Measurements from ENCODE around the gene OR12D1.

DNA sequence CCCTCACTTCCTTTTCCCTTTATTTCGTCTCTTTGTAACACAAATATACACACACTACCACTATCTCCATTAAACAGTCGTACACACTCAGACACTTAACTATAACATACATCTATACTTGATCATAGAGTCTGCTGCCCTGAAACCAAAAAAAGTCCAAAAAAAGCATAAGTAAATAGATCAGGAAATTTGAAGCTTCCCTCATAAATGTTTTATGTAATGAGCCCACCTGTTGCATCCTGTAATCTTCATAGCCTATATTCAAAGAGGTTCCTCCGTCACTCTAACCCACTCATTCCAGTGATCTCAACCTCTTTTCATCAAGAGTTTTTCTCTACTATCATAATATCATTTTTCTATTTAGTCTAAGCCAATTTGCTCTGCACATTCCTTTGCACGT is 26.2 kb upstream of the OR12D1 start:
- TF ChIP-seq, protein P1, sequence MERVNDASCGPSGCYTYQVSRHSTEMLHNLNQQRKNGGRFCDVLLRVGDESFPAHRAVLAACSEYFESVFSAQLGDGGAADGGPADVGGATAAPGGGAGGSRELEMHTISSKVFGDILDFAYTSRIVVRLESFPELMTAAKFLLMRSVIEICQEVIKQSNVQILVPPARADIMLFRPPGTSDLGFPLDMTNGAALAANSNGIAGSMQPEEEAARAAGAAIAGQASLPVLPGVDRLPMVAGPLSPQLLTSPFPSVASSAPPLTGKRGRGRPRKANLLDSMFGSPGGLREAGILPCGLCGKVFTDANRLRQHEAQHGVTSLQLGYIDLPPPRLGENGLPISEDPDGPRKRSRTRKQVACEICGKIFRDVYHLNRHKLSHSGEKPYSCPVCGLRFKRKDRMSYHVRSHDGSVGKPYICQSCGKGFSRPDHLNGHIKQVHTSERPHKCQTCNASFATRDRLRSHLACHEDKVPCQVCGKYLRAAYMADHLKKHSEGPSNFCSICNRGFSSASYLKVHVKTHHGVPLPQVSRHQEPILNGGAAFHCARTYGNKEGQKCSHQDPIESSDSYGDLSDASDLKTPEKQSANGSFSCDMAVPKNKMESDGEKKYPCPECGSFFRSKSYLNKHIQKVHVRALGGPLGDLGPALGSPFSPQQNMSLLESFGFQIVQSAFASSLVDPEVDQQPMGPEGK (CRISPR knock-in tag; IDR thresholded peaks at IDR 0.05; ENCODE audit: borderline replicate concordance) = no peak
- TF ChIP-seq RARB (CRISPR knock-in tag; IDR thresholded peaks at IDR 0.05) = no peak
- no peak for TF ChIP-seq ISL1 (CRISPR knock-in tag; IDR thresholded peaks at IDR 0.05)
- TF ChIP-seq TCF4 (CRISPR knock-in tag; IDR thresholded peaks at IDR 0.05; ENCODE audit: borderline replicate concordance) = no peak
- TF ChIP-seq ARNTL (CRISPR knock-in tag; IDR thresholded peaks at IDR 0.05; ENCODE audit: borderline replicate concordance, low read depth) = no peak
- no peak for TF ChIP-seq PPARA (CRISPR knock-in tag; IDR thresholded peaks at IDR 0.05; ENCODE audit: borderline replicate concordance)
- TF ChIP-seq SNAI2 (CRISPR knock-in tag; IDR thresholded peaks at IDR 0.05) = no peak
- TF ChIP-seq GLIS3 (CRISPR knock-in tag; IDR thresholded peaks at IDR 0.05) = no peak
- TF ChIP-seq TOX (CRISPR knock-in tag; IDR thresholded peaks at IDR 0.05; ENCODE audit: borderline replicate concordance) = no peak
- no peak for TF ChIP-seq CSRNP3 (CRISPR knock-in tag; IDR thresholded peaks at IDR 0.05)
- TF ChIP-seq ZFP30 (CRISPR knock-in tag; IDR thresholded peaks at IDR 0.05) = no peak
- no peak for TF ChIP-seq ZNF565 (CRISPR knock-in tag; conservative IDR thresholded peaks at IDR 0.05; ENCODE audit: low read depth)
- no peak for TF ChIP-seq BACH2 (CRISPR knock-in tag; IDR thresholded peaks at IDR 0.05; ENCODE audit: borderline replicate concordance)

All from SK-N-SH treated with all-trans-retinoic acid at 6 μM for 48 hours (cell line).